ENCODE data around the gene ANKH. TPM values are rescaled to one million over a fixed set of nuclear protein-coding genes. Genes with fewer than 3 reads are reported as not detected.

Gene ANKH
- total and polyA plus RNA-seq, 12 donors, result 4.8 to 45.6 (median 30.9) TPM

GRCh38 chr5:14681236-14681752, 190.3 kb downstream of the ANKH start:
- DNase-seq, result no peak
- H3K36me3 ChIP-seq (replicated peaks in 1 of 2), result peaks cover 0 to 33% of the 10 kb centered on the region in 2 donors

GRCh38 chr5:14679595-14679994, 192.0 kb downstream of the ANKH start:
- no peak overlapping the region for H3K4me3 ChIP-seq
- TF ChIP-seq CTCF (IDR thresholded peaks at IDR 0.05) (no peak), POLR2A (IDR thresholded peaks at IDR 0.05) (no peak)
- H3K36me3 ChIP-seq (replicated peaks in 1 of 2), result peaks cover 0 to 33% of the 10 kb centered on the region in 2 donors
- DNase-seq, result no peak
- H3K9me3 ChIP-seq (replicated peaks in 1 of 3), result no peaks in the 10 kb centered on the region
- 83 to 89% (median 87%) methylated on average over 1 of the region's 1 CpG for WGBS, 4 donors
- no peak overlapping the region for H3K27ac ChIP-seq
- H3K27me3 ChIP-seq, result no peaks in the 10 kb centered on the region
- peaks cover 6 to 28% of the 10 kb centered on the region in 2 donors for H3K4me1 ChIP-seq (replicated peaks in 1 of 2)
- intact Hi-C loops (cut with DNase I), result no loop called here

More at GRCh38 chr5:14681236-14681752, 190.3 kb downstream of the ANKH start:
- H3K27ac ChIP-seq, result no peak overlapping the region
- TF ChIP-seq POLR2A (IDR thresholded peaks at IDR 0.05) (no peak), CTCF (IDR thresholded peaks at IDR 0.05) (no peak)
- peaks cover 10 to 28% of the 10 kb centered on the region in 2 donors for H3K4me1 ChIP-seq (replicated peaks in 1 of 2)
- WGBS, 4 donors, result 95 to 96% (median 96%) methylated on average over 10 of the region's 10 CpGs
- intact Hi-C loops (cut with DNase I), result no loop called here
- no peaks in the 10 kb centered on the region for H3K9me3 ChIP-seq (replicated peaks in 1 of 3)
- no peak overlapping the region for H3K4me3 ChIP-seq
- no peaks in the 10 kb centered on the region for H3K27me3 ChIP-seq

GRCh38 chr5:14678773-14679334, 192.7 kb downstream of the ANKH start:
- no peaks in the 10 kb centered on the region for H3K27me3 ChIP-seq
- H3K9me3 ChIP-seq (replicated peaks in 1 of 3), result no peaks in the 10 kb centered on the region
- H3K27ac ChIP-seq, result no peak overlapping the region
- TF ChIP-seq CTCF (IDR thresholded peaks at IDR 0.05) (no peak), POLR2A (IDR thresholded peaks at IDR 0.05) (no peak)
- peaks cover 1 to 21% of the 10 kb centered on the region in 2 donors for H3K4me1 ChIP-seq (replicated peaks in 1 of 2)
- peaks cover 0 to 33% of the 10 kb centered on the region in 2 donors for H3K36me3 ChIP-seq (replicated peaks in 1 of 2)
- WGBS, 4 donors, result 69 to 81% (median 73%) methylated on average over 4 to 5 of the region's 5 CpGs
- no peak overlapping the region for H3K4me3 ChIP-seq
- DNase-seq, result no peak
- intact Hi-C loops (cut with DNase I), result no loop called here

GRCh38 chr5:14676320-14676719, 195.3 kb downstream of the ANKH start:
- 53 to 81% (median 61%) methylated on average over 1 to 3 of the region's 3 CpGs for WGBS, 4 donors
- H3K27me3 ChIP-seq, result no peaks in the 10 kb centered on the region
- H3K36me3 ChIP-seq (replicated peaks in 1 of 2), result peaks cover 0 to 10% of the 10 kb centered on the region in 2 donors
- TF ChIP-seq POLR2A (IDR thresholded peaks at IDR 0.05) (no peak), CTCF (IDR thresholded peaks at IDR 0.05) (no peak)
- peaks cover 6 to 40% of the 10 kb centered on the region in 2 donors for H3K4me1 ChIP-seq (replicated peaks in 1 of 2)
- H3K27ac ChIP-seq, result peak overlapping the region in 1 of 5 donors; percentile 4
- H3K4me3 ChIP-seq, result no peak overlapping the region
- no peaks in the 10 kb centered on the region for H3K9me3 ChIP-seq (replicated peaks in 1 of 3)
- peak in 4 of 7 donors; percentile 19 to 39 (median 24) for DNase-seq
- intact Hi-C loops (cut with DNase I), result no loop called here
